Activated naive CD8-positive, alpha-beta T cell treated with anti-CD3 and anti-CD28 coated beads, Interleukin-2, amount 10 ng/mL, durations not matched to agents 7 days and 5 days (primary cell): ENCODE data around the gene PTPRM. TPM values are rescaled to one million over a fixed set of nuclear protein-coding genes. Genes with fewer than 3 reads are reported as not detected.

ENCODE experiments used
- ATAC-seq: fragments of 150-1000 bp; cut with Tn5 transposase; one replicate; pipeline ENCODE4 v1.10.0; 2021; ENCODE audit warnings: low read depth, moderate library complexity
- POLR2A ChIA-PET: fragments of 350-600 bp; sonication (Branson Sonifier 250); formaldehyde crosslinking; loops from one replicate; lab custom pipeline; 2021; ENCODE audit warnings: antibody characterized with exemption; lab: Charles Lee
- DNase-seq: peaks from one replicate; pipeline ENCODE4 v3.0.0; 2021
- H3K27ac Mint-ChIP-seq: one replicate; pipeline ENCODE4 v1.8.0; 2022; ENCODE audit warnings: mild to moderate bottlenecking, mixed read lengths
- H3K27me3 Mint-ChIP-seq: one replicate; pipeline ENCODE4 v1.8.0; 2022; ENCODE audit warnings: mild to moderate bottlenecking, moderate library complexity, mixed read lengths
- H3K36me3 Mint-ChIP-seq: one replicate; pipeline ENCODE4 v1.8.0; 2021; ENCODE audit warnings: mild to moderate bottlenecking, mixed read lengths
- H3K4me1 Mint-ChIP-seq: one replicate; pipeline ENCODE4 v1.8.0; 2021; ENCODE audit warnings: mixed read lengths
- H3K4me3 Mint-ChIP-seq: one replicate; pipeline ENCODE4 v1.8.0; 2022; ENCODE audit warnings: mild to moderate bottlenecking, moderate library complexity, mixed read lengths
- H3K9me3 Mint-ChIP-seq: one replicate; pipeline ENCODE4 v1.8.0; 2021; ENCODE audit warnings: mixed read lengths
- total RNA-seq, 2 experiments: library from RNA; stranded (reverse); gene quantifications; one replicate each; pipeline ENCODE4 v1.2.3, GENCODE V29; 2021

PTPRM gene
- total RNA-seq, 2 experiments from 2014 or later: 6.5 to 6.6 TPM

GRCh38 chr18:8380926-8381325 lies 813.8 kb downstream of the PTPRM start:
- H3K4me3 Mint-ChIP-seq: no peak overlapping the region
- H3K9me3 Mint-ChIP-seq: no peaks in the 10 kb centered on the region
- ATAC-seq: no peak

GRCh38 chr18:8381821-8382459 lies 814.8 kb downstream of the PTPRM start:
- DNase-seq: no peak
- no peak for ATAC-seq
- H3K4me1 Mint-ChIP-seq: no peaks in the 10 kb centered on the region
- POLR2A ChIA-PET: no interaction called here
- no peaks in the 10 kb centered on the region for H3K36me3 Mint-ChIP-seq
- H3K27ac Mint-ChIP-seq: no peak overlapping the region
- H3K27me3 Mint-ChIP-seq: no peaks in the 10 kb centered on the region
- H3K4me3 Mint-ChIP-seq: no peak overlapping the region
- H3K9me3 Mint-ChIP-seq: no peaks in the 10 kb centered on the region

More at GRCh38 chr18:8380926-8381325, 813.8 kb downstream of the PTPRM start:
- POLR2A ChIA-PET: no interaction called here
- Mint-ChIP-seq H3K36me3 (no peaks in the 10 kb centered on the region), H3K4me1 (no peaks in the 10 kb centered on the region), H3K27ac (no peak overlapping the region), H3K27me3 (no peaks in the 10 kb centered on the region)
- DNase-seq: no peak

DNA sequence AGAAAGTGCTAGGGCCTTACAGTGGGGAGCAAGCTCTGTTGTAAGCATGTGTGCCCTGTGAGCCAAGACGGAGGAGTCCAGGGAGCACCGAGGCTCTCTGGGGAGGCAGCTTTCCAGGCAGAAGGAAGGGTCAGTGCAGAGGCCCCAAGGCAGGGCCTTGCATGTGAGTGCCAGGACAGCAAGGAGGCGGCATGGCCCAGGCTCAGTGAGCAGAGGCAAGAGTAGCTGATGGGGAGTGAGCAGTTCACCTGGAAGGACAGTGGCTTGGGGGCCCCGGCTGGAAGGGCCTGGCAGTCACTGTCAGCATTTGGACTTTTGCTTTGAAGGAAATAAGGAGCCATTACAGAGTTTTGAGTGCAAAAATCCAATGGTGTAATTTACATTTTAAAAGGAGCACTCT lies 818.3 kb downstream of the PTPRM start:
- ATAC-seq: no peak
- Mint-ChIP-seq H3K4me1 (no peaks in the 10 kb centered on the region), H3K4me3 (no peak overlapping the region), H3K27ac (no peak overlapping the region), H3K9me3 (no peaks in the 10 kb centered on the region), H3K27me3 (no peaks in the 10 kb centered on the region), H3K36me3 (no peaks in the 10 kb centered on the region)
- POLR2A ChIA-PET: no interaction called here
- DNase-seq: no peak

DNA sequence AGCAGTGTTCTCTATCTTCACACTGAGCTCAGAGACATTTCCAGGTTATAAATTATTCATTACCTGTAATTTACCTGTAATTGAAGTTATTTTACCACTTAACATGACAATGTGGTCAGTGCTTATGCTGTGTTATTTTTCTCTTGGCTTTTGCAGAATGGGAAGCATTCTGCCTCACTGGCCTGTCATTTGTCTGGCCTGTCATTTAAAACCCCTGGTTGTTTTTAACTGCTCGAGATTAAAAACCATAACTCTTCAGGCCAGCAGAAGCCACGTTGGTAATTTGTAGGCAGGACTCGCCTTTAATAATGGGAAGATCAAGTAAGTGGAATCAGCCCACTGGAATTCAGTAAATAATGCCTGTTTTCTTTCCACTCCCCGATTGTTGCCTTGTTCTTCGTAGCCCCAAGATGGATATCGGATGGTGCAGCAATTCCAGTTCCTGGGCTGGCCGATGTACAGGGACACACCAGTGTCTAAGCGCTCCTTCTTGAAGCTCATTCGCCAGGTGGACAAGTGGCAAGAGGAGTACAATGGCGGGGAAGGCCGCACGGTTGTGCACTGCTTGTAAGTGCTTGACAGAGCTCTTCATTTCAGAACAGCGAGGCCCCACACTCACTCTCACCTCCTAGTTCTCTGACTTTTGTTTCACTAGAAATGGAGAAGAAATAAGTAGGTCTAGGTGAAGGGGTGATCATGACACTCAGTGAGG lies 819.7 kb downstream of the PTPRM start:
- no peaks in the 10 kb centered on the region for H3K9me3 Mint-ChIP-seq
- no peaks in the 10 kb centered on the region for H3K4me1 Mint-ChIP-seq
- POLR2A ChIA-PET: no interaction called here
- H3K27ac Mint-ChIP-seq: no peak overlapping the region
- DNase-seq (no peak), ATAC-seq (no peak)
- H3K36me3 Mint-ChIP-seq: no peaks in the 10 kb centered on the region
- H3K4me3 Mint-ChIP-seq: no peak overlapping the region
- H3K27me3 Mint-ChIP-seq: no peaks in the 10 kb centered on the region

DNA sequence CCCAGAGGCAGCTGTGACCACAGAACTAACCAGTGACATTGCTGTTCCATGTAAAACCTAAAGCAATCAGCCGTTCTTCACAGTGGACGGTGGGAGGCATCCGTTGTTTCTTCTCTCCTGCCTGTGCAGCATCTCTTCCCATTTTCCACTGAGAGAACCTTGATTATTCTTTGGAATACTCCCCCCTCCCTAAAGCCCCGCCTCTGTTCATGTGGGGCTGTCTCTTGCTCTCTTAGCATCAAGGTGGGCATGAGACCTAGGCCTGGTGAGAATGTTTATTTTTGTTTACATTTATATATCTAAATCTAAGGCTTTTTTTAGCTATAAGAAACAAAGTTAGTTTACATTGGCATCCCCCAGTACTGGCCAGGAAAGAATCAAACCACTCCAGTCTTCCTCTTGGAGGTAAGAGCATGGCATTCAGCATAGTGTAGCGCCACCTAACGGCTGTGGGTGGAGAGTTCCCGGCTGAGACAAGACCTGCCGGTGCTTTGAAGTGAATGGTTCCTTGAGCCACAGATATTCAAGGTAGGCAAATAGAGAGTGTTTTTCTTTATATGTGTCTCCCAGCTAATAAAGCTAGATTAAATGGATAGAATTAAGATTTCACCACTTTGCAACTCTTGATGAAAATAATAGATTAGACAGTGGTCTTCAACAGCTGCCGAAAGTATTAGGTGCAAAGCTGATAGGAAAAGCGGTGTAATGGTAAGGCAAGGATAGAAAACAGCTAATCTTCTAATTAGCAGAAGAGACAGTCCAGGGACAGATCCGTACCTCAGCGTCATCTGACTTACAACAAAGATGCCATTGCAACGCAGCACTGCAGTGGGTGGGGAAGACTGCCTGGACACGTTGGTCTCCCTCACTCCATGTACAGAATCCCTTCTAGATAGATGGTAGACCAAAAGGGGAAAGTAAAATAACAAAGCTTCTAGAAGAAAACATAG lies 822.5 kb downstream of the PTPRM start:
- POLR2A ChIA-PET: no interaction called here
- DNase-seq: no peak
- H3K27ac Mint-ChIP-seq: no peak overlapping the region

GRCh38 chr18:8391068-8391467 lies 824.0 kb downstream of the PTPRM start:
- no peaks in the 10 kb centered on the region for H3K27me3 Mint-ChIP-seq
- no peaks in the 10 kb centered on the region for H3K9me3 Mint-ChIP-seq
- no peaks in the 10 kb centered on the region for H3K36me3 Mint-ChIP-seq
- POLR2A ChIA-PET: no interaction called here
- DNase-seq: no peak
- H3K4me1 Mint-ChIP-seq: no peaks in the 10 kb centered on the region
- ATAC-seq: no peak
- no peak overlapping the region for H3K4me3 Mint-ChIP-seq
- no peak overlapping the region for H3K27ac Mint-ChIP-seq

More for the DNA sequence above, 822.5 kb downstream of the PTPRM start:
- H3K4me1 Mint-ChIP-seq: no peaks in the 10 kb centered on the region
- no peak overlapping the region for H3K4me3 Mint-ChIP-seq
- H3K9me3 Mint-ChIP-seq: no peaks in the 10 kb centered on the region
- no peaks in the 10 kb centered on the region for H3K36me3 Mint-ChIP-seq
- ATAC-seq: no peak
- no peaks in the 10 kb centered on the region for H3K27me3 Mint-ChIP-seq

GRCh38 chr18:8396254-8396653 lies 829.1 kb downstream of the PTPRM start:
- no peak overlapping the region for H3K27ac Mint-ChIP-seq
- DNase-seq (no peak), ATAC-seq (no peak)
- H3K4me1 Mint-ChIP-seq: no peaks in the 10 kb centered on the region
- no peaks in the 10 kb centered on the region for H3K27me3 Mint-ChIP-seq
- no peaks in the 10 kb centered on the region for H3K9me3 Mint-ChIP-seq
- no peaks in the 10 kb centered on the region for H3K36me3 Mint-ChIP-seq
- H3K4me3 Mint-ChIP-seq: no peak overlapping the region
- POLR2A ChIA-PET: no interaction called here

- Mint-ChIP-seq H3K9me3 (no peaks in the 10 kb centered on the region), H3K27me3 (no peaks in the 10 kb centered on the region), H3K4me3 (no peak overlapping the region), H3K36me3 (no peaks in the 10 kb centered on the region), H3K27ac (no peak overlapping the region), H3K4me1 (no peaks in the 10 kb centered on the region)
- no peak for DNase-seq
- ATAC-seq: no peak
- POLR2A ChIA-PET: no interaction called here
Observed at GRCh38 chr18:8397034-8397433, 829.9 kb downstream of the PTPRM start.

DNA sequence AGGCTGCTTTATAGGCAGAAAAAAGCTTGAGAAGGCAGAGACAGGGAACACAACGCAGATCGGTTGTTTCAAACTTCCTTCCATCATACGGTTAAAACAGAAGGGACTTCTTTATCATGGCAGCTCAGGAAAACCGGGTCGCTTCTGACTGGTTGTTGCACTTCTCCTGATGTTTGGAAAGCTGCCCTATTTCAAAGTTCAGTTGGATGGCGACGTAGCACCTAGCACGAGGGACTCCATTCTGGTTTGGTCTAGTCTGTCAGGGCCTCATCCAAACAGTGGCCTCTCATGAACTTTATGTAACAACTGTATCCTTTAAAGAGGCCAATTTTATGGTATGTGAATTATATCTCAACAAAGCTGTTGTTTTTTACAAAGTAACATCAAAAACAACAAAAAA lies 832.0 kb downstream of the PTPRM start:
- H3K36me3 Mint-ChIP-seq: no peaks in the 10 kb centered on the region
- no peak overlapping the region for H3K27ac Mint-ChIP-seq
- no peaks in the 10 kb centered on the region for H3K4me1 Mint-ChIP-seq
- H3K9me3 Mint-ChIP-seq: no peaks in the 10 kb centered on the region
- POLR2A ChIA-PET: no interaction called here
- DNase-seq (no peak), ATAC-seq (no peak)
- H3K4me3 Mint-ChIP-seq: no peak overlapping the region
- peaks cover 2% of the 10 kb centered on the region for H3K27me3 Mint-ChIP-seq

DNA sequence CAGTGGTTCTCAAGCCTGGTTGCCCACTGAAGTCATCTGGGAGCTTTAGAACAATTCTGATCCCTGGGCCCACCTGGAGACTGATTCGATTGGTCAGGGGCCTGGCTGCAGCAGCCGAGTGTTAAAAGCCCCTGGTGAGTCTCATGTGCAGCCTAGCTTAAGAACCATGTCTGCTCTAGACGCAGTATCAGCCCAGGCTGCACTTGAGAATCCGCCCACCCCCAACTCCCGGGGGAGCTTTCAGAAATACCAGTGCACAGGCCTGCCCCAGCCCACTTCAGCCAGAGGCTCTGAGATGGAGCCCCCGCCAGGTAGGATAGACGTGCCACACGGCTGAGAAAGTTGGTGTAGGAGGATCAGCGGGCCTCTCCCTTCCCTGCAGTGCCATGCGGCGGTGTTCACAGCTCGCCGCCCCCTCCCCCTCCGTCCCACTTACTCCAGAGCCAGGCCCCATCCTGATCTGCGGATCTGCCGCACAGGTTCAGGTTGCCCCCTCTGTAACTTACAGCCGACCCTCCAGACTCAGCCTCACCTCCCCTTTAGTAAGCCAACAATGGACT lies 833.2 kb downstream of the PTPRM start:
- H3K9me3 Mint-ChIP-seq: no peaks in the 10 kb centered on the region
- peaks cover 2% of the 10 kb centered on the region for H3K27me3 Mint-ChIP-seq
- POLR2A ChIA-PET: no interaction called here
- H3K4me3 Mint-ChIP-seq: no peak overlapping the region
- no peak for DNase-seq
- no peak for ATAC-seq
- H3K27ac Mint-ChIP-seq: no peak overlapping the region
- H3K4me1 Mint-ChIP-seq: no peaks in the 10 kb centered on the region
- H3K36me3 Mint-ChIP-seq: no peaks in the 10 kb centered on the region

- H3K36me3 Mint-ChIP-seq: no peaks in the 10 kb centered on the region
- H3K4me3 Mint-ChIP-seq: no peak overlapping the region
- no peaks in the 10 kb centered on the region for H3K4me1 Mint-ChIP-seq
- no peaks in the 10 kb centered on the region for H3K9me3 Mint-ChIP-seq
- ATAC-seq (no peak), DNase-seq (no peak)
- no peak overlapping the region for H3K27ac Mint-ChIP-seq
- H3K27me3 Mint-ChIP-seq: peaks cover 2% of the 10 kb centered on the region
- POLR2A ChIA-PET: no interaction called here
Observed at GRCh38 chr18:8400825-8401224, 833.7 kb downstream of the PTPRM start.

DNA sequence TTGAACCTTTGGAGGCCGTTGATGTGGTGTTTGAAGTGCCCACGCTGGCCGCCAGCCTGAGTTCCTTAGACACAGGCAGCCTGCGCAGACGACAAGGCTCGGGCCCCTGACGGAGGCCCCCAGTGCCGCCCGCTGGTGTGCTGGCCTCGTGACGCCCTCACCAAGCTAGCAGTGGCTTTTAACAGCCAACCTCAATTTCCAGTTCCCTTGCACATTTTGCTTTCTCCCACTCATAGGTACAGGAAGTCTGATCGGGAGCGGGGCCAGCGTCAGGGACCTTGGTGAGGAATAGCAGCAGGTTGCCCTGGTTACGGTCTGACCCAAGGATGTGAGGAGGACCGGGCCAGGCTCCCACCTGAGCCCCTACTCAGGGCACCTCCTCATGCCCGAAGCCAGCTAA lies 834.5 kb downstream of the PTPRM start:
- Mint-ChIP-seq H3K4me3 (no peak overlapping the region), H3K27ac (no peak overlapping the region), H3K9me3 (no peaks in the 10 kb centered on the region), H3K27me3 (peaks cover 2% of the 10 kb centered on the region), H3K36me3 (no peaks in the 10 kb centered on the region), H3K4me1 (no peaks in the 10 kb centered on the region)
- no peak for DNase-seq
- no peak for ATAC-seq
- POLR2A ChIA-PET: no interaction called here

GRCh38 chr18:8402237-8402636 lies 835.1 kb downstream of the PTPRM start:
- POLR2A ChIA-PET: no interaction called here
- no peak for ATAC-seq
- no peak for DNase-seq
- Mint-ChIP-seq H3K27me3 (peaks cover 2% of the 10 kb centered on the region), H3K27ac (no peak overlapping the region), H3K36me3 (no peaks in the 10 kb centered on the region), H3K4me1 (no peaks in the 10 kb centered on the region), H3K4me3 (no peak overlapping the region), H3K9me3 (no peaks in the 10 kb centered on the region)
